ENCODE measurements around the gene CFAP46. TPM values are rescaled to one million over a fixed set of nuclear protein-coding genes. Genes with fewer than 3 reads are reported as not detected.

CFAP46 gene
- total and polyA plus RNA-seq, 2 of the 4 experiments (the other 2 are of a cell fraction): 1.3 to 1.8 TPM

DNA sequence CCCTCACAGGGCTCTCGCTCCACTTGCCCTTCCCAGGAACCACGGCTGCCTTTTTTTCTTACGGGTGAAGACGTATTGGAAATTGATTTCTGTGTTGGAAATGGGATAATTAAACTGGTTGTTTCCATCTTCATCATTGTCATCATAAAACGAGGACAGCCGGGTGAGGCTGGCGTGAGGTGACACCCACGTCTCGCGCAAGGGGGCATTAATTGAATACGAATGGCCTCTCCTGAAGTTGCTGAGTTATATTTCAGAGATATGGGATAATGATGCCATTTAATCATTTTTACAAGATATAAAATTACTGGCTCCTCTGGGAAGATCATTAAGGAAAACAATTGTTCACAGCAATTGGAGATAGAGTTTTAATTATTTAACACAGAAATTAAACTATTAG lies 138.1 kb downstream of the CFAP46 start:
- Histone ChIP-seq H2BK5ac (ENCODE audit: low read depth, low read length, poor library complexity, severe bottlenecking) (no peak overlapping the region), H2BK120ac (ENCODE audit: low read depth, low read length) (no peak overlapping the region), H3K23ac (ENCODE audit: low read depth, low read length) (no peak overlapping the region), H4K20me1 (ENCODE audit: insufficient read depth, low read length) (no peaks in the 10 kb centered on the region), H3K56ac (ENCODE audit: extremely low read depth, insufficient read depth, low read length) (no peak overlapping the region), H3K79me1 (ENCODE audit: low read depth in 1 of 2, low read length in 2 of 2) (no peaks in the 10 kb centered on the region), H3K27ac (ENCODE audit: insufficient read depth, low read length) (no peak overlapping the region), H3K4ac (ENCODE audit: low read depth, low read length) (no peak overlapping the region), H2BK20ac (ENCODE audit: low read depth, low read length) (no peak overlapping the region), H2AK5ac (ENCODE audit: low read depth, low read length) (no peak overlapping the region), H2BK15ac (ENCODE audit: low read depth, low read length) (no peak overlapping the region), H3K9me3 (ENCODE audit: control insufficient read depth, insufficient read depth, low read length) (peaks cover 5% of the 10 kb centered on the region), H3K9ac (ENCODE audit: low read depth, low read length) (no peak overlapping the region), H3K14ac (replicated peaks; ENCODE audit: low read depth, low read length) (no peak overlapping the region), H3K18ac (ENCODE audit: low read depth, low read length) (no peak overlapping the region), H3K4me1 (ENCODE audit: control insufficient read depth, insufficient read depth, low read length) (no peaks in the 10 kb centered on the region), H2AK9ac (replicated peaks; ENCODE audit: low read depth, low read length, poor library complexity) (no peak overlapping the region), H4K8ac (ENCODE audit: low read depth in 2 of 2, low read length in 2 of 2) (no peak overlapping the region), H3K4me2 (ENCODE audit: low read depth, low read length) (no peak overlapping the region), H4K5ac (ENCODE audit: low read depth, low read length) (no peak overlapping the region), H3K36me3 (ENCODE audit: control insufficient read depth, insufficient read depth, low read length) (no peaks in the 10 kb centered on the region), H3K4me3 (ENCODE audit: insufficient read depth, low read depth, low read length) (no peak overlapping the region), H4K91ac (ENCODE audit: insufficient read depth, low read depth, low read length) (no peak overlapping the region), H2AFZ (replicated peaks; ENCODE audit: low read length, poor library complexity) (no peak overlapping the region), H3K27me3 (ENCODE audit: control insufficient read depth, insufficient read depth, low read length) (peaks cover 26% of the 10 kb centered on the region; the same call in 1 of the 2 replicates), H3K9me1 (ENCODE audit: insufficient read depth, low read length) (no peaks in the 10 kb centered on the region)
- CTCF ChIA-PET: no interaction called here
- no TSS peak for BruUV-seq (replicated peaks)
- DNase-seq: no peak
- no peak for ATAC-seq (ENCODE audit: low read depth)
- intact Hi-C loops (cut with micrococcal nuclease): no loop called here
- TF ChIP-seq SMC3 (IDR thresholded peaks at IDR 0.05; ENCODE audit: low read depth, low read length): no peak
- TF ChIP-seq, protein P1, sequence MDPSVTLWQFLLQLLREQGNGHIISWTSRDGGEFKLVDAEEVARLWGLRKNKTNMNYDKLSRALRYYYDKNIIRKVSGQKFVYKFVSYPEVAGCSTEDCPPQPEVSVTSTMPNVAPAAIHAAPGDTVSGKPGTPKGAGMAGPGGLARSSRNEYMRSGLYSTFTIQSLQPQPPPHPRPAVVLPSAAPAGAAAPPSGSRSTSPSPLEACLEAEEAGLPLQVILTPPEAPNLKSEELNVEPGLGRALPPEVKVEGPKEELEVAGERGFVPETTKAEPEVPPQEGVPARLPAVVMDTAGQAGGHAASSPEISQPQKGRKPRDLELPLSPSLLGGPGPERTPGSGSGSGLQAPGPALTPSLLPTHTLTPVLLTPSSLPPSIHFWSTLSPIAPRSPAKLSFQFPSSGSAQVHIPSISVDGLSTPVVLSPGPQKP (IDR thresholded peaks at IDR 0.05; ENCODE audit: borderline replicate concordance, low read depth, low read length): no peak
- TF ChIP-seq MAZ (IDR thresholded peaks at IDR 0.05; ENCODE audit: borderline replicate concordance, low read depth, low read length): no peak
- TF ChIP-seq CTCF (conservative IDR thresholded peaks at IDR 0.05; ENCODE audit: low read depth, low read length): no peak
- in situ Hi-C loops (cut with MboI; ENCODE audit: low sequenced_read_pairs): no loop called here
- dilution Hi-C loops (cut with HindIII; ENCODE audit: low sequenced_read_pairs, unreplicated experiment): no loop called here
- no CpG with 5 or more reads among the region's 11 CpGs for WGBS, 2 experiments (ENCODE audit: extremely low coverage in 2 of 2, insufficient read length in 1 of 2)
- POLR2A ChIA-PET (ENCODE audit: unreplicated experiment): no interaction called here
